SK-N-MC (cell line): ENCODE data around the gene NUDT4B.
"Not testable (repeated sequence)": the region's sequence is repeated elsewhere in the genome, so short reads cannot be mapped to it uniquely, and the experiment has no call there.

ENCODE experiments used
- EZH2 ChIP-seq: fragments of 200-600 bp; sonication (generic); IDR thresholded peaks from one replicate; pipeline ENCODE4 v1.6.1; 2017; ENCODE audit warnings: antibody characterized with exemption
- FOXP2 ChIP-seq: optimal IDR thresholded peaks from 2 replicates; pipeline ENCODE3; 2011; ENCODE audit warnings: mild to moderate bottlenecking, moderate library complexity; ENCODE audit not compliant: insufficient read depth; ENCODE audit errors: extremely low read length, control extremely low read depth
- POLR2AphosphoS5 ChIP-seq: IDR thresholded peaks from 2 replicates; pipeline ENCODE4 v1.6.1; 2012; ENCODE audit warnings: mild to moderate bottlenecking, low read depth, low read length, borderline replicate concordance

DNA sequence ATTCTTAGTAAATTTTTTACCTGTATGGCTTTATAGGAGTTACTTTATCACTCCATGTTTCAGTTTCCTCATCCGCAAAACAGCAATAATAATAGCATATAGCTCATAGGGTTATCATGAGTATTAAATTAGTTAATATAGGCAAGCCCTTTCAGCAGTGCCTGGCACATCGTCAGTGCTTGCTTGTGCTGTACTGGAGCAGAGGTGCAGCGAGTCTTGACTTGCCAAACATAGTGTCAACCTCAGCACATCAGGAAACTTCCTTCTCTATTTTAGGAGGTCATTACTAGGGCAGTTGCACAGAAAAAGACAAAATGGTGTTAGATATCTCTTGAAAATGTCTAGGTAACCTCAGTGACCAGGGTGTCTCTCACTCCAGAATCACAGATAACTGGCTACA, 33.1 kb upstream of the NUDT4B start:
- not testable (repeated sequence) for TF ChIP-seq EZH2, FOXP2, POLR2AphosphoS5
